GM12878 (cell line): ENCODE results near the gene AIG1. TPM values are rescaled to one million over a fixed set of nuclear protein-coding genes. Genes with fewer than 3 reads are reported as not detected.

Experiments used
- ATAC-seq: fragments of 200-7000 bp; cut with Tn5 transposase; 3 replicates; pipeline ENCODE4 v1.9.1; 2020; ENCODE audit warnings: mild to moderate bottlenecking, moderate library complexity
- BruUV-seq: library from RNA; stranded (reverse); fragments of 400-500 nt; replicated peaks from 2 replicates; lab custom pipeline; 2021; lab: Mats Ljungman, UMichigan
- CTCF ChIA-PET: fragments of 300-600 bp; sonication (Branson Sonifier 250); formaldehyde crosslinking; extraction: SDS; loops from one replicate; lab custom pipeline; 2021; ENCODE audit warnings: inconsistent platforms; lab: Yijun Ruan, JAX
- POLR2A ChIA-PET: fragments of 350-600 bp; formaldehyde crosslinking; extraction: SDS; loops from one replicate; lab custom pipeline; 2021; ENCODE audit warnings: inconsistent platforms; lab: Charles Lee
- RAD21 ChIA-PET: fragments of 300-600 bp; sonication (Branson Sonifier 250); formaldehyde crosslinking; loops from one replicate; lab custom pipeline; 2023; ENCODE audit warnings: antibody characterized with exemption; ENCODE audit not compliant: unreplicated experiment; lab: Charles Lee
- SMC1A ChIA-PET: fragments of 300-600 bp; sonication (Branson Sonifier 250); formaldehyde crosslinking; loops from one replicate; lab custom pipeline; 2023; ENCODE audit not compliant: unreplicated experiment, uncharacterized antibody; lab: Charles Lee
- DNase-seq: peaks from one replicate; pipeline ENCODE4 v3.0.0-alpha.2; 2011; ENCODE audit warnings: low read depth, low spot score
- FAIRE-seq: peaks from 3 replicates; lab custom pipeline; 2011; peaks lifted over from hg19 to GRCh38; lab: Jason Lieb, UNC
- H2AFZ ChIP-seq: 2 replicates; pipeline ENCODE4 v1.6.0; 2011; ENCODE audit warnings: low read depth, low read length, control low read depth; ENCODE audit not compliant: control insufficient read depth
- H3K27ac ChIP-seq: 2 replicates; pipeline ENCODE4 v1.5.1; 2011; ENCODE audit warnings: control low read depth; ENCODE audit not compliant: control insufficient read depth, insufficient read depth
- H3K27me3 ChIP-seq, 2 experiments: replicated peaks in 1 of 2; 2 replicates each; pipeline versions ENCODE4 v1.6.0 to v1.6.1; 2011; ENCODE audit warnings: low read length in 1 of 2; ENCODE audit not compliant: control insufficient read depth in 2 of 2, insufficient read depth in 2 of 2
- H3K36me3 ChIP-seq, 2 experiments: 2 replicates each; pipeline ENCODE4 v1.5.1; 2011; ENCODE audit warnings: low read length in 1 of 2; ENCODE audit not compliant: control insufficient read depth in 2 of 2, insufficient read depth in 2 of 2
- H3K4me1 ChIP-seq: 2 replicates; pipeline ENCODE4 v1.6.1; 2011; ENCODE audit warnings: mild to moderate bottlenecking, low read length, moderate library complexity, mixed read lengths; ENCODE audit not compliant: control insufficient read depth, insufficient read depth
- H3K4me2 ChIP-seq: 2 replicates; pipeline ENCODE4 v1.6.0; 2011; ENCODE audit warnings: control low read depth; ENCODE audit not compliant: control insufficient read depth, insufficient read depth
- H3K4me3 ChIP-seq: fragments of 200-600 bp; sonication (generic); 2 replicates; pipeline ENCODE4 v1.5.1; 2016
- H3K79me2 ChIP-seq: 2 replicates; pipeline ENCODE4 v1.6.0; 2011; ENCODE audit warnings: low read length; ENCODE audit not compliant: control insufficient read depth, insufficient read depth
- H3K9ac ChIP-seq: 2 replicates; pipeline ENCODE4 v1.8.0; 2011; ENCODE audit warnings: low read length, control low read depth, mixed read lengths; ENCODE audit not compliant: control insufficient read depth, insufficient read depth
- H3K9me3 ChIP-seq: replicated peaks from 3 replicates; pipeline ENCODE4 v1.5.1; 2011; ENCODE audit warnings: mild to moderate bottlenecking, low read length; ENCODE audit not compliant: control insufficient read depth, insufficient read depth
- H4K20me1 ChIP-seq: 2 replicates; pipeline ENCODE4 v1.6.0; 2011; ENCODE audit not compliant: control insufficient read depth, insufficient read depth
- CEBPB ChIP-seq, 2 experiments: fragments of 150-350 bp in 1 of 2; IDR thresholded peaks; 2 replicates each; pipeline ENCODE4 v1.6.1; 2012 to 2014; ENCODE audit warnings: low read depth in 2 of 2, low read length in 2 of 2, borderline replicate concordance in 1 of 2, inconsistent platforms in 1 of 2
- CREB1 ChIP-seq: IDR thresholded peaks from 2 replicates; pipeline ENCODE4 v1.6.1; 2012; ENCODE audit warnings: low read depth, mild to moderate bottlenecking, inconsistent platforms
- E2F8 ChIP-seq: fragments of 450-650 bp; IDR thresholded peaks from 2 replicates; pipeline ENCODE4 v1.6.1; 2018; ENCODE audit warnings: mild to moderate bottlenecking, low read depth, moderate library complexity; ENCODE audit not compliant: partially characterized antibody
- E4F1 ChIP-seq: fragments of 450-650 bp; IDR thresholded peaks from 2 replicates; pipeline ENCODE4 v1.6.1; 2018; ENCODE audit warnings: borderline replicate concordance, mild to moderate bottlenecking; ENCODE audit not compliant: partially characterized antibody
- NKRF ChIP-seq: fragments of 450-650 bp; conservative IDR thresholded peaks from 2 replicates; pipeline ENCODE4 v1.6.1; 2017; ENCODE audit warnings: mild to moderate bottlenecking, moderate library complexity
- POU2F2 ChIP-seq: IDR thresholded peaks from 3 replicates; pipeline ENCODE4 v1.6.1; 2011; ENCODE audit warnings: low read depth, mild to moderate bottlenecking, low read length, borderline replicate concordance
- in situ Hi-C: fragments of 300-500 bp; cut with MboI; formaldehyde crosslinking; loops from 9 replicates; pipeline ENCODE4 v1.14.3; 2018; ENCODE audit warnings: mixed read lengths
- intact Hi-C: fragments of 100-400 bp; cut with micrococcal nuclease; formaldehyde crosslinking; loops from one replicate; pipeline ENCODE4 v1.14.2; 2022; ENCODE audit not compliant: unreplicated experiment
- polyA plus RNA-seq, 11 experiments: library from polyadenylated mRNA; depleted of rRNA in 4 of 11; unstranded in 6 of 11; stranded (reverse) in 5 of 11; fragments of >200 nt; fragmentation: Nextera tagmentation in 4 of 11; fragmentation: Illumina TruSeq in 1 of 11; extraction: Ambion mirVana in 4 of 11; extraction: Trizol in 1 of 11; gene quantifications; 1 replicate in 1 of 11; 2 replicates in 10 of 11; pipeline versions ENCODE4 v1.2.1 to v1.2.3, GENCODE V29; 2011 to 2016; ENCODE audit warnings: inconsistent platforms in 2 of 11, missing spikeins in 2 of 11, low read depth in 1 of 11
- total RNA-seq, 4 experiments: library from RNA; depleted of rRNA in 3 of 4; stranded (reverse); fragments of >200 nt in 3 of 4; fragmentation: Illumina TruSeq in 1 of 4; extraction: Trizol in 1 of 4; gene quantifications; 2 replicates each; pipeline versions ENCODE4 v1.2.1 to v1.2.3, GENCODE V29; 2013 to 2021

Gene AIG1
- total and polyA plus RNA-seq, 10 of the 15 experiments (the other 5 are each of a cell fraction or from before 2014, with no cell fraction given), result 27.0 to 74.5 (median 36.4) TPM

GRCh38 chr6:143191361-143191760 is 130.7 kb downstream of the AIG1 start:
- Histone ChIP-seq H4K20me1 (no peaks in the 10 kb centered on the region), H3K27ac (no peak overlapping the region), H3K9me3 (no peaks in the 10 kb centered on the region), H3K9ac (no peak overlapping the region), H3K4me2 (no peak overlapping the region), H3K79me2 (no peaks in the 10 kb centered on the region), H2AFZ (no peak overlapping the region), H3K27me3 (no peaks in the 10 kb centered on the region), H3K36me3 (no peaks in the 10 kb centered on the region), H3K4me1 (no peaks in the 10 kb centered on the region)
- RAD21 ChIA-PET, result no interaction called here
- SMC1A ChIA-PET, result no interaction called here
- ATAC-seq (no peak), DNase-seq (no peak), FAIRE-seq (no peak)
- POLR2A ChIA-PET, result no interaction called here
- intact Hi-C loops, result no loop called here
- CTCF ChIA-PET, result interaction anchor here (0.6 kb wide), 1 partner anchor 65 kb away, joined by 3 read pairs; no protein-coding TSS in a partner anchor
- in situ Hi-C loops, result no loop called here
- BruUV-seq, result no TSS peak
- TF ChIP-seq E2F8 (no peak), NKRF (no peak), E4F1 (no peak), CREB1 (no peak), CEBPB (IDR thresholded peaks at IDR 0.05; ENCODE audit: borderline replicate concordance in 1 of 2, low read depth in 2 of 2, low read length in 2 of 2) (no peak), POU2F2 (no peak)
- TF ChIP-seq, all 136 proteins: peak for 0
- no peak overlapping the region for H3K4me3 ChIP-seq
